Measurements from ENCODE around the gene TFAP2E. TPM values are rescaled to one million over a fixed set of nuclear protein-coding genes. Genes with fewer than 3 reads are reported as not detected.

Gene TFAP2E
- total RNA-seq, 1 donor from 2014 or later = 2.0 TPM

DNA sequence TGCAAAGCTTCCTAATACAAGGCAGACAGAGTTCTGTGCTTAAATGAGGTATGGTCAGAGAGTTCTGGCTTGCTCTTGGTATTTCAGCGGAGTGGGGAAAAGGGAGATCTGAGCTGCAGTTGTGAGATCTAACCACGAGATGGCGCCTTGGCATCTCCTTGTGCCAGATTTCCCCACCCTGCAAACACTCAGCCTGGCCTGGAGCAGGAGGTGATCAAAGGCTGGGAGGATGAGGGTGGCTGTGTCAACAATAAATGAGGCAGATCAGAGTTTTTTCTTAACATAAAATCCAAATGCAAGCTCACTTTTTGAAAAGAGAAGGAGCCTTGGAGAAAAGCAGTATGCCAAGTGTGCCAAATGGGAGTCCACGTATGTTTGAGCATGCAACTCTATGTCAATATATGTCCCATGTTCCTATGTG, 4.1 kb upstream of the TFAP2E start:
- POLR2A ChIA-PET = interaction anchor here (0.9 to 1.0 kb wide), 2 partner anchors 8 to 201 kb away, joined by 3 read pairs; partner anchors contain the start of gene CLSPN
- DNase-seq (no peak), ATAC-seq (ENCODE audit: low read depth) (peak; percentile 69)
- H3K27me3 Mint-ChIP-seq = peaks cover 15% of the 10 kb centered on the region
- H3K36me3 Mint-ChIP-seq (ENCODE audit: low read depth) = peaks cover 13% of the 10 kb centered on the region
- no peaks in the 10 kb centered on the region for H3K9me3 Mint-ChIP-seq
- no peaks in the 10 kb centered on the region for H3K4me1 Mint-ChIP-seq
- TF ChIP-seq, protein P1, sequence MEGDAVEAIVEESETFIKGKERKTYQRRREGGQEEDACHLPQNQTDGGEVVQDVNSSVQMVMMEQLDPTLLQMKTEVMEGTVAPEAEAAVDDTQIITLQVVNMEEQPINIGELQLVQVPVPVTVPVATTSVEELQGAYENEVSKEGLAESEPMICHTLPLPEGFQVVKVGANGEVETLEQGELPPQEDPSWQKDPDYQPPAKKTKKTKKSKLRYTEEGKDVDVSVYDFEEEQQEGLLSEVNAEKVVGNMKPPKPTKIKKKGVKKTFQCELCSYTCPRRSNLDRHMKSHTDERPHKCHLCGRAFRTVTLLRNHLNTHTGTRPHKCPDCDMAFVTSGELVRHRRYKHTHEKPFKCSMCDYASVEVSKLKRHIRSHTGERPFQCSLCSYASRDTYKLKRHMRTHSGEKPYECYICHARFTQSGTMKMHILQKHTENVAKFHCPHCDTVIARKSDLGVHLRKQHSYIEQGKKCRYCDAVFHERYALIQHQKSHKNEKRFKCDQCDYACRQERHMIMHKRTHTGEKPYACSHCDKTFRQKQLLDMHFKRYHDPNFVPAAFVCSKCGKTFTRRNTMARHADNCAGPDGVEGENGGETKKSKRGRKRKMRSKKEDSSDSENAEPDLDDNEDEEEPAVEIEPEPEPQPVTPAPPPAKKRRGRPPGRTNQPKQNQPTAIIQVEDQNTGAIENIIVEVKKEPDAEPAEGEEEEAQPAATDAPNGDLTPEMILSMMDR (IDR thresholded peaks at IDR 0.05) = no peak
- no peak overlapping the region for H3K27ac Mint-ChIP-seq
- CTCF ChIA-PET = interaction anchor here (1.0 to 5.9 kb wide), 16 partner anchors 9 to 206 kb away, joined by 3 to 101 read pairs (median 4); partner anchors contain the start of gene C1orf216
- intact Hi-C loops (cut with micrococcal nuclease) = loop anchor here (1.0 to 10.0 kb wide), 4 partner anchors 146 to 714 kb away; partner anchors contain the start of gene SMIM12
- H3K4me3 Mint-ChIP-seq = no peak overlapping the region

DNA sequence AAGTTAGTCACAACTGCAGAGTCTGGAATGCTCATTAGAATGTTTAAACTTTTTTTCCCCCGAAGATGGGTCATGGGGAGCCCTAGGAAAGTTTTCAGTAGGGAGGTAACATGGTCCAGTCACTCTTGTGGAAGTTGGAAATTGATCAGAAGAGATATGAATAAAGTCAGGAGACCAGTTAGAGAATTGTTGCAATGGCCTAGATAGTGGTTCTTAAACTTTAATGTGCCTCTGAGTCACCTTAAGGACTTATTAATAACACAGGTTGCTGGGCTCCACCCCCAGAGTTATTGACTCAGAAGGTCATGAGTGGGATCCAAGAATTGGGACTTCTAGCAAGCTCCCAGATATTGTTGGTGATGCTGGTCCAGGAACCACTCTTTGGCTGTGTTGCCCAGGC, 3.2 kb upstream of the TFAP2E start:
- no peaks in the 10 kb centered on the region for H3K9me3 Mint-ChIP-seq
- DNase-seq = no peak
- intact Hi-C loops (cut with micrococcal nuclease) = loop anchor here (1.0 to 10.0 kb wide), 4 partner anchors 145 to 715 kb away; partner anchors contain the start of gene SMIM12
- ChIA-PET CTCF (interaction anchor here (2.1 to 2.7 kb wide), 2 partner anchors 145 to 156 kb away, joined by 9 to 19 read pairs; no protein-coding TSS in a partner anchor), POLR2A (interaction anchor here (1.0 kb wide), 1 partner anchor 199 kb away, joined by 3 read pairs; the partner anchor contains the start of gene CLSPN)
- no peak for ATAC-seq (ENCODE audit: low read depth)
- TF ChIP-seq, protein P1 (IDR thresholded peaks at IDR 0.05) = no peak
- H3K27me3 Mint-ChIP-seq = peaks cover 19% of the 10 kb centered on the region
- no peak overlapping the region for H3K4me3 Mint-ChIP-seq
- no peaks in the 10 kb centered on the region for H3K4me1 Mint-ChIP-seq
- H3K27ac Mint-ChIP-seq = peak overlapping the region; percentile 38
- H3K36me3 Mint-ChIP-seq (ENCODE audit: low read depth) = peaks cover 5% of the 10 kb centered on the region

DNA sequence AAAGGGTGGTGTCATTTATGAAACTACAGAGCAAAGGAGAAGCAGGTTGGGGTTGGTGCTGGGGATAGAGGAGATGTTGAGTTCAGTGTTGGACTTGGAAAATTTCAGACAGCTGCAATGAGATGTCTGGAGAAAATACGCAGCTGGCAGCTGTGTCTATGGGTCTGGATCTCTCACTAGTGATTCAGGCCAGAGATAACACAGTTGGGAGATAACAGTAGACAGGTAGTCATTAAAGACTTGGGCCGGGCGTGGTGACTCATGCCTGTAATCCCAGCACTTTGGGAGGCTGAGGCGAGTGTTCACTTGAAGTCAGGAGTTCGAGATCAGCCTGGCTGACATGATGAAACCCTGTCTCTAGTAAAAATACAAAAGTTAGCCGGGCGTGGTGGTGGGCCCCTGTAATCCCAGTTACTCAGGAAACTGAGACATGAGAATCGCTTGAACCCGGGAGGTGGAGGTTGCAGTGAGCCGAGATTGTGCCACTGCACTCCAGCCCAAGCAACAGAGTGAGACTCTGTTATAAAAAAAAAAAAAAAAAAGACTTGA, 2.5 kb upstream of the TFAP2E start:
- ATAC-seq (ENCODE audit: low read depth) (no peak), DNase-seq (no peak)
- peaks cover 23% of the 10 kb centered on the region for H3K27me3 Mint-ChIP-seq
- peaks cover 4% of the 10 kb centered on the region for H3K36me3 Mint-ChIP-seq (ENCODE audit: low read depth)
- intact Hi-C loops (cut with micrococcal nuclease) = no loop called here
- no peaks in the 10 kb centered on the region for H3K9me3 Mint-ChIP-seq
- H3K27ac Mint-ChIP-seq = no peak overlapping the region
- H3K4me1 Mint-ChIP-seq = peaks cover 4% of the 10 kb centered on the region
- CTCF ChIA-PET = interaction anchor here (1.4 to 2.7 kb wide), 3 partner anchors 120 to 155 kb away, joined by 4 to 19 read pairs (median 9); no protein-coding TSS in a partner anchor
- TF ChIP-seq, protein P1 (IDR thresholded peaks at IDR 0.05) = no peak
- POLR2A ChIA-PET = interaction anchor here (0.6 to 1.0 kb wide), 2 partner anchors 199 to 513 kb away, joined by 3 read pairs; partner anchors contain the start of gene CLSPN
- no peak overlapping the region for H3K4me3 Mint-ChIP-seq

DNA sequence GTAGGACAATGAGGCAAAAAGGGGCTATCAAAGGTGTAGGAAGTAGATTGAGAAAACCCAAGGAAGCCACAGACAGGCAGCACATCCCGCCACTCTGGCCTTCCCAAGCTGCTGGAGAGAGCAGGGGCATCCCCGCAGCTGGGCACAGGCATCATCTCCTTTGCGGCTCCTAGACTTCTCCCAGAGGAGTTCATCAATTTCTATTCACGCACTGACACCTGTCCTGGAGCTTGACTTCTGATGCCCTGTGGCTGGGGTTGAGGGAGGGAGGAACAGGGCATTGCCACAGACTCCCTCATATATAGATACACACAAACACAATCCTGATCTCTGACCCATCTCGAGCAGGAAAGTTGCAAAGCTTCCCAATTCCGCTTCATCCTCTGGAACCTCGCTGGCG, 1.9 kb upstream of the TFAP2E start:
- peaks cover 4% of the 10 kb centered on the region for H3K36me3 Mint-ChIP-seq (ENCODE audit: low read depth)
- TF ChIP-seq, protein P1 (IDR thresholded peaks at IDR 0.05) = no peak

DNA sequence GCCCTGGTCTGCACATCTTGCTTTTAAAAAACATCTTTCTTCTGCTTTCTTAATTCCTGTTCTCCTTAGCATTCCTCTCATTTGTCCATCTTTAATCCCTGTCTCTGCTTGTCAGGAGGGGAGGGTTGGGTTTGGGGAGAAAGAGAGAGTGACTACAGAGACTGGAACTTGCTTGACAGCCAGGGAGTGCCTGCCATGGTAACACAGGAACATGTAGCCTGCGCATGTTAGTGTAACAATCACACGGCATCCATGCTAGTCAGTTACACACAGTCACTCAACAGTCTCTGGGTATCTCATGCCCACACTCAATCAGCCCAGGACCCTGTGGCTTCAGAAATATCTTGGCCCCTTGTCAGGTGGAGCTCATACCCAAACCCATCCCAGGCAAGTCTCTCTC, 818 bp upstream of the TFAP2E start:
- Mint-ChIP-seq H3K36me3 (ENCODE audit: low read depth) (no peaks in the 10 kb centered on the region), H3K27me3 (peaks cover 23% of the 10 kb centered on the region), H3K4me3 (no peak overlapping the region), H3K4me1 (peaks cover 13% of the 10 kb centered on the region), H3K27ac (no peak overlapping the region), H3K9me3 (no peaks in the 10 kb centered on the region)
- intact Hi-C loops (cut with micrococcal nuclease) = no loop called here
- CTCF ChIA-PET = interaction anchor here (1.8 to 2.7 kb wide), 2 partner anchors 144 to 153 kb away, joined by 13 to 19 read pairs; no protein-coding TSS in a partner anchor
- ATAC-seq (ENCODE audit: low read depth) = no peak
- TF ChIP-seq, protein P1 (IDR thresholded peaks at IDR 0.05) = no peak
- no peak for DNase-seq
- POLR2A ChIA-PET = no interaction called here

More for the DNA sequence above, 1.9 kb upstream of the TFAP2E start:
- DNase-seq (no peak), ATAC-seq (ENCODE audit: low read depth) (no peak)
- Mint-ChIP-seq H3K27ac (no peak overlapping the region), H3K27me3 (peaks cover 23% of the 10 kb centered on the region), H3K4me3 (no peak overlapping the region), H3K4me1 (peaks cover 9% of the 10 kb centered on the region), H3K9me3 (no peaks in the 10 kb centered on the region)
- ChIA-PET POLR2A (interaction anchor here (0.6 kb wide), 2 partner anchors 41 to 512 kb away, joined by 3 to 4 read pairs; no protein-coding TSS in a partner anchor), CTCF (interaction anchor here (1.4 to 2.7 kb wide), 3 partner anchors 120 to 154 kb away, joined by 4 to 19 read pairs (median 9); no protein-coding TSS in a partner anchor)
- intact Hi-C loops (cut with micrococcal nuclease) = no loop called here
